NCI-H1092 treated with DMSO at 0.1 percent for 48 hours (cell line): ENCODE data around the gene CMTM7.
"Not testable (repeated sequence)": the region's sequence is repeated elsewhere in the genome, so short reads cannot be mapped to it uniquely, and the experiment has no call there.

ENCODE experiments used
- DNase-seq: peaks from one replicate; lab custom pipeline; 2025; lab: John Stamatoyannopoulos, UW

CMTM7 gene

GRCh38 chr3:32438596-32439344, 47.1 kb downstream of the CMTM7 start:
- DNase-seq = no peak

- not testable (repeated sequence) for DNase-seq
Observed at GRCh38 chr3:32439421-32439820, 47.8 kb downstream of the CMTM7 start.

- no peak for DNase-seq
Observed at GRCh38 chr3:32440611-32441350, 49.1 kb downstream of the CMTM7 start.

- DNase-seq = no peak
Observed at GRCh38 chr3:32442766-32443165, 51.1 kb downstream of the CMTM7 start.

- DNase-seq = no peak
Observed at GRCh38 chr3:32443478-32443877, 51.8 kb downstream of the CMTM7 start.

GRCh38 chr3:32447865-32448400, 56.3 kb downstream of the CMTM7 start:
- no peak for DNase-seq

- DNase-seq = no peak
Observed at GRCh38 chr3:32448686-32449474, 57.2 kb downstream of the CMTM7 start.

- DNase-seq = no peak
Observed at GRCh38 chr3:32449691-32450090, 58.0 kb downstream of the CMTM7 start.

- no peak for DNase-seq
Observed at GRCh38 chr3:32450426-32450825, 58.8 kb downstream of the CMTM7 start.

- DNase-seq = no peak
Observed at GRCh38 chr3:32450992-32451659, 59.5 kb downstream of the CMTM7 start.

GRCh38 chr3:32452009-32452408, 60.4 kb downstream of the CMTM7 start:
- DNase-seq = no peak

- no peak for DNase-seq
Observed at GRCh38 chr3:32453346-32453745, 61.7 kb downstream of the CMTM7 start.

GRCh38 chr3:32454111-32454510, 62.5 kb downstream of the CMTM7 start:
- DNase-seq = no peak

- DNase-seq = no peak
Observed at GRCh38 chr3:32454731-32455608, 63.3 kb downstream of the CMTM7 start.

- DNase-seq = no peak
Observed at GRCh38 chr3:32455609-32456428, 64.2 kb downstream of the CMTM7 start.

- no peak for DNase-seq
Observed at GRCh38 chr3:32456429-32457130, 64.9 kb downstream of the CMTM7 start.

GRCh38 chr3:32457971-32458471, 66.4 kb downstream of the CMTM7 start:
- DNase-seq = peak; percentile 10

GRCh38 chr3:32459450-32459849, 67.8 kb downstream of the CMTM7 start:
- DNase-seq = no peak
